Adrenal gland (tissue), 12 donors: ENCODE measurements around the gene TMEM184A. TPM values are rescaled to one million over a fixed set of nuclear protein-coding genes. Genes with fewer than 3 reads are reported as not detected.

Experiments
- DNase-seq, 7 donors: peaks; one replicate each; pipeline ENCODE4 v3.0.0-alpha.2; 2019 to 2020
- H3K27ac ChIP-seq, 5 donors: fragments of 200-600 bp; sonication (generic) in 4 of 5; 1 replicate in 3 of 5; 2 replicates in 2 of 5; pipeline versions ENCODE4 v1.5.1 to v1.8.0; 2016 to 2020; ENCODE audit warnings: mild to moderate bottlenecking in 1 of 5
- H3K27me3 ChIP-seq: fragments of 200-600 bp; 2 replicates; pipeline ENCODE4 v1.8.0; 2021
- H3K36me3 ChIP-seq, 2 donors: fragments of 200-600 bp; replicated peaks in 1 of 2; 1 replicate in 1 of 2; 2 replicates in 1 of 2; pipeline versions ENCODE4 v1.5.1 to v1.8.0; 2018 to 2022
- H3K4me1 ChIP-seq, 2 donors: fragments of 200-600 bp; replicated peaks in 1 of 2; 1 replicate in 1 of 2; 2 replicates in 1 of 2; pipeline versions ENCODE4 v1.5.1 to v1.8.0; 2018 to 2021
- H3K4me3 ChIP-seq, 4 donors: fragments of 200-600 bp; sonication (generic) in 3 of 4; one replicate each; pipeline ENCODE4 v1.5.1; 2016 to 2018
- H3K9me3 ChIP-seq, 3 donors: fragments of 200-600 bp; sonication (generic) in 1 of 3; replicated peaks in 1 of 3; 1 replicate in 2 of 3; 2 replicates in 1 of 3; pipeline versions ENCODE4 v1.5.1 to v1.8.0; 2016 to 2021
- POLR2A ChIP-seq, 2 donors: fragments of 450-650 bp; IDR thresholded peaks; one replicate each; pipeline ENCODE4 v1.6.1; 2017; ENCODE audit warnings: antibody characterized with exemption in 2 of 2, mild to moderate bottlenecking in 2 of 2, moderate library complexity in 1 of 2
- WGBS, 4 donors: extraction: QIAGEN DNeasy Blood & Tissue Kit in 2 of 4; methylation state at CpG; one replicate each; pipeline versions ENCODE4 v1.1.5 to v1.1.7; 2013 to 2017; 5-methylcytosine and 5-hydroxymethylcytosine counted together
- intact Hi-C, 2 donors: fragments of 100-400 bp; cut with DNase I; formaldehyde crosslinking; loops; one replicate each; pipeline versions ENCODE4 v1.14.1 to v1.15.0; 2022 to 2023
- polyA plus RNA-seq, 3 donors: library from polyadenylated mRNA; stranded (reverse); fragments of 200-250 nt in 2 of 3; fragments of 350-450 nt in 1 of 3; fragmentation: Illumina TruSeq in 1 of 3; extraction: RNeasy Lipid Tissue Mini Kit (QIAGEN cat#74804) in 1 of 3; gene quantifications; one replicate each; pipeline ENCODE4 v1.2.3, GENCODE V29; 2013 to 2014
- total RNA-seq, 9 donors: library from RNA; depleted of rRNA in 4 of 9; stranded (reverse); fragments of >200 nt in 4 of 9; fragments of 120-200 nt in 1 of 9; fragmentation: NEBNext Ultra II Directional in 1 of 9; extraction: Animal tissue kit (Norgen Biotek cat#: 25700) in 1 of 9; gene quantifications; one replicate each; pipeline versions ENCODE4 v1.1.0 to v1.2.4, GENCODE V29; 2013 to 2023
- TF ChIP-seq, protein P1 (sequence below), 6 experiments: fragments of 450-650 bp in 4 of 6; fragments of 200-600 bp in 2 of 6; sonication (generic) in 1 of 6; IDR thresholded peaks; 1 replicate in 5 of 6; 2 replicates in 1 of 6; pipeline versions ENCODE4 v1.5.1 to v1.8.0; 2016 to 2021; ENCODE audit warnings: antibody characterized with exemption in 6 of 6, mild to moderate bottlenecking in 2 of 6, moderate library complexity in 1 of 6
- donor health status: healthy with polysubstance abuse.
- donor health status: Bipolar disorder and iron deficiency.
- donor health status: DM: yes; HTN: yes; CAD: no.
- donor health status: DM: no; HTN: no; CAD: no.
- donor health status: DM: no; HTN: no; CAD: no.
- donor health status: DM: yes; HTN: yes; CAD: no.

Gene TMEM184A
- total and polyA plus RNA-seq, 12 donors: 0.06 to 2.1 (median 0.79) TPM; not detected in 2

DNA sequence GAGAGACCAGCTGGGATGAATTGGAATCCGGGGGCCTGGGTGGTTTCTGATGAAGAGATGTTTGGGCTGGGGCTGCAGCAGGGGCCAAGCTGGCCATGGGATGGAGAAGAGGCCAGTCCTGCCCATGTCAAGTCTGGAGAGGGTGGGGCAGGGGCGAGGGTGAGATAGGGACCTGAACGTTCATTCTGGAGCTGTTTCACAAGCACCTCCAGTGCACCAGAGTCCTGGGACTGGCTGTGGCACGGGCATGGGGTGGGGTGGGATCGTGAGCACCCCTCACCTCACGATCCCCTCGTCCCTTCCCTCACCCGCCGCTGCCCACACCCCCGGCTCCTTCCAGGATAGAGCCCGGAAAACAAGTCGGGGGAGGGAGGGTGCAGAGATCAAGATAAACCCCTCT, 39.6 kb upstream of the TMEM184A start:
- Histone ChIP-seq H3K4me1 (no peaks in the 10 kb centered on the region), H3K27me3 (peaks cover 16% of the 10 kb centered on the region), H3K36me3 (no peaks in the 10 kb centered on the region), H3K9me3 (no peaks in the 10 kb centered on the region), H3K27ac (no peak overlapping the region), H3K4me3 (no peak overlapping the region)
- no peak for DNase-seq
- TF ChIP-seq, protein P1, sequence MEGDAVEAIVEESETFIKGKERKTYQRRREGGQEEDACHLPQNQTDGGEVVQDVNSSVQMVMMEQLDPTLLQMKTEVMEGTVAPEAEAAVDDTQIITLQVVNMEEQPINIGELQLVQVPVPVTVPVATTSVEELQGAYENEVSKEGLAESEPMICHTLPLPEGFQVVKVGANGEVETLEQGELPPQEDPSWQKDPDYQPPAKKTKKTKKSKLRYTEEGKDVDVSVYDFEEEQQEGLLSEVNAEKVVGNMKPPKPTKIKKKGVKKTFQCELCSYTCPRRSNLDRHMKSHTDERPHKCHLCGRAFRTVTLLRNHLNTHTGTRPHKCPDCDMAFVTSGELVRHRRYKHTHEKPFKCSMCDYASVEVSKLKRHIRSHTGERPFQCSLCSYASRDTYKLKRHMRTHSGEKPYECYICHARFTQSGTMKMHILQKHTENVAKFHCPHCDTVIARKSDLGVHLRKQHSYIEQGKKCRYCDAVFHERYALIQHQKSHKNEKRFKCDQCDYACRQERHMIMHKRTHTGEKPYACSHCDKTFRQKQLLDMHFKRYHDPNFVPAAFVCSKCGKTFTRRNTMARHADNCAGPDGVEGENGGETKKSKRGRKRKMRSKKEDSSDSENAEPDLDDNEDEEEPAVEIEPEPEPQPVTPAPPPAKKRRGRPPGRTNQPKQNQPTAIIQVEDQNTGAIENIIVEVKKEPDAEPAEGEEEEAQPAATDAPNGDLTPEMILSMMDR (IDR thresholded peaks at IDR 0.05): no peak
- TF ChIP-seq POLR2A (IDR thresholded peaks at IDR 0.05): no peak
- intact Hi-C loops: loop anchor here in 1 of 2 donors (10.0 kb wide), 1 partner anchor 619 kb away; no protein-coding TSS in a partner anchor
- 46 to 71% (median 68%) methylated on average over 8 to 12 of the region's 12 CpGs for WGBS, 4 donors

DNA sequence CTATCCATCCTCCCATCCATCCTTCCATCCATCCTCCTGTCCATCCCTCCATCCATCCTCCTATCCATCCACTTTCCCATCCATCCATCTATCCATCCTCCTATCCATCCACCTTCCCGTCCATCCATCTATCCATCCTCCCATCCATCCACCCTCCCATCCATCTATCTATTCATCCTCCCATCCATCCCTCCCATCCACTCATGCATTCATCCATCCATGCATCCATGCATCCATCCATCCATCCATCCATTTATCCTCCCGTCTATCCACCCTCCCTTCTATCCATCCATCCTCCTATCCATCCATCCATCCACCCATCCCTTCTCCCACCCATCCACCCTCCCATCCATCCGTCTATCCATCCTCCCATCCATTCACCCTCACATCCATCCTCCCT, 39.0 kb upstream of the TMEM184A start:
- H3K4me1 ChIP-seq: no peaks in the 10 kb centered on the region
- H3K4me3 ChIP-seq: no peak overlapping the region
- H3K9me3 ChIP-seq: no peaks in the 10 kb centered on the region
- H3K36me3 ChIP-seq: no peaks in the 10 kb centered on the region
- intact Hi-C loops: loop anchor here in 1 of 2 donors (10.0 kb wide), 1 partner anchor 620 kb away; no protein-coding TSS in a partner anchor
- 56 to 71% (median 67%) methylated on average over 3 of the region's 3 CpGs for WGBS, 4 donors
- no peak for DNase-seq
- H3K27me3 ChIP-seq: peaks cover 16% of the 10 kb centered on the region
- TF ChIP-seq POLR2A (IDR thresholded peaks at IDR 0.05): no peak
- TF ChIP-seq, protein P1 (IDR thresholded peaks at IDR 0.05): no peak
- no peak overlapping the region for H3K27ac ChIP-seq

DNA sequence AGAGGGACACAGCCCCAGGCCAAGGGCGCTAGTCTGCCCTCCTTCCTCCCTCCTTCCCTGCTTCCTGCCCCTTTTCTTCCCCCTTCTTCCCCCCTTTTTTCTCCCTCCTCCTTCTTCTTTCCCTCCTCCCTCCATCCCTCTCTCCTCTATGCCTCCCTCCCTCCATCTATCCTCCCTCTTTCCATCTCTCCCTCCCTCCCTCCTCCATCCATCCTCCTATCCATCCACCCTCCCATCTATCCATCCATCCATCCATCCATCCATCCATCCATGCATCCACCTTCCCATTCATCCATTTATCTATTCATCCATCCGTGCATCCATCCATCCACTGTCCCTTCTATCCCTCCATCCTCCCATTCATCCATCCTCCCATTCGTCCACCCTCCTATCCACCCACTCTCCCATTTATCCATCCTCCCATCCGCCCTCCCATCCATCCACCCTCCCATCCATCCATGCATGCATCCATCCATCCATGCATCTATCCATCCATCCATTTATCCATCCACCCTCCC, 38.0 kb upstream of the TMEM184A start:
- intact Hi-C loops: loop anchor here in 1 of 2 donors (10.0 kb wide), 1 partner anchor 621 kb away; no protein-coding TSS in a partner anchor
- WGBS, 4 donors: 67 to 78% (median 74%) methylated on average over 4 of the region's 4 CpGs
- TF ChIP-seq, protein P1 (IDR thresholded peaks at IDR 0.05): no peak
- TF ChIP-seq POLR2A (IDR thresholded peaks at IDR 0.05): no peak

DNA sequence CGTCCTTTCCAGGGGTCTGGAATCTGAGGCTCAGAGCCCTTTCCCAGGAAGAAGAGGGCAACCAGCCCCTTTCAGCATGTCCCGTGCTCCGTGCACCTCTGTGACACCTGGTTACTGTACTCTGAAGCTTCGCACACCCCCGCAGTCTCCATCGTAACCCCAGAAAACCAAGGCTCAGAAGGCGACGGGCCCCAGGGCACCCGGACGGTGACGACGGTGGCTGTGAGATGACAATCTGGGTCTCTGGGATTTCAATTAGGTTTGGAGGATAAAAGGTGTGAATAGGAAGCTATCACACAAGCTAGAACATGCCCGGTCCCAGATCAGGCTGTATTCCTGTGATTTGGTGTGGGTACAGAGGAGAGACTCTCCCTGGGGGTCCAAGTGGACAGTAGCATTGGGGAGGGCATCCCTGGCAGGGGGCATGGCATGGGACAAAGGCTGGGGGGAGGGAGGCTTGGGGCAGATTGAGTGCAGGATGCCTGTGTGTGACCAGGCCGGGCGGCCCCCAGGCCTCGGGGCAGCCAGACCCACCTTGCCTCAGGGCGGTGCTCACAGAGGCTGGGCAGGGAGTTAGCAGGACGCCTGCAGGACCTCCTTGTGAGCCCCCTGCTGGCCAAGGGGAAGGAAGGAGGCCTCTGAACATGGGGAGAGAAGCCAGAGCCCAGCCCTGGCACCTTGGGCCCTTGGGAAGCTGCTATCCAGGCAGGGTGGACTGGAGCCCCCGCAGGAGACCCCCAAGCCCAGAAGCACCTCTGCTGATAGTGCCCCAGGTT, 37.3 kb upstream of the TMEM184A start:
- TF ChIP-seq, protein P1 (IDR thresholded peaks at IDR 0.05): peak in 2 of 6 experiments; percentile 10 to 25
- no peak for TF ChIP-seq POLR2A (IDR thresholded peaks at IDR 0.05)
- Histone ChIP-seq H3K36me3 (no peaks in the 10 kb centered on the region), H3K27me3 (peaks cover 25% of the 10 kb centered on the region), H3K4me3 (no peak overlapping the region), H3K27ac (no peak overlapping the region), H3K9me3 (peaks cover 0 to 6% (median 0%) of the 10 kb centered on the region in 3 donors), H3K4me1 (no peaks in the 10 kb centered on the region)
- DNase-seq: no peak
- WGBS, 4 donors: 62 to 72% (median 66%) methylated on average over 13 to 19 of the region's 19 CpGs
- intact Hi-C loops: loop anchor here in 1 of 2 donors (10.0 kb wide), 1 partner anchor 622 kb away; no protein-coding TSS in a partner anchor

More for the DNA sequence above, 38.0 kb upstream of the TMEM184A start:
- H3K27ac ChIP-seq: no peak overlapping the region
- DNase-seq: no peak
- H3K9me3 ChIP-seq: peaks cover 0 to 6% (median 0%) of the 10 kb centered on the region in 3 donors
- H3K27me3 ChIP-seq: peaks cover 21% of the 10 kb centered on the region
- H3K4me3 ChIP-seq: no peak overlapping the region
- no peaks in the 10 kb centered on the region for H3K4me1 ChIP-seq
- H3K36me3 ChIP-seq: no peaks in the 10 kb centered on the region
